HepG2 (cell line): ENCODE data around the gene SNX19. TPM values are rescaled to one million over a fixed set of nuclear protein-coding genes. Genes with fewer than 3 reads are reported as not detected.

ENCODE experiments used
- CREM ChIP-seq, 2 experiments: sonication (generic) in 1 of 2; formaldehyde crosslinking in 1 of 2; IDR thresholded peaks; 2 replicates each; pipeline versions ENCODE4 v1.4.0 to v1.6.1; 2016 to 2020; ENCODE audit warnings: antibody characterized with exemption in 1 of 2, mild to moderate bottlenecking in 1 of 2, missing genetic modification reagents in 1 of 2
- FOSL2 ChIP-seq: sonication (generic); formaldehyde crosslinking; IDR thresholded peaks from 2 replicates; pipeline ENCODE4 v1.4.0; 2020; ENCODE audit warnings: missing genetic modification reagents
- GRHL1 ChIP-seq: sonication (generic); formaldehyde crosslinking; conservative IDR thresholded peaks from 2 replicates; pipeline ENCODE4 v1.8.0; 2022; ENCODE audit warnings: missing genetic modification reagents
- ZNF136 ChIP-seq: sonication (generic); formaldehyde crosslinking; IDR thresholded peaks from 2 replicates; pipeline ENCODE4 v1.8.1; 2022; ENCODE audit warnings: low read depth, mild to moderate bottlenecking, moderate library complexity, missing genetic modification reagents
- ZNF574 ChIP-seq: sonication (generic); formaldehyde crosslinking; IDR thresholded peaks from 2 replicates; pipeline ENCODE4 v1.4.0; 2020; ENCODE audit warnings: missing genetic modification reagents
- polyA plus RNA-seq, 8 experiments: library from polyadenylated mRNA; depleted of rRNA in 3 of 8; stranded (reverse) in 7 of 8; unstranded in 1 of 8; fragments of >200 nt; fragmentation: Illumina TruSeq in 4 of 8; extraction: Trizol in 4 of 8; gene quantifications; 2 replicates each; pipeline versions ENCODE4 v1.2.1 to v1.2.3, GENCODE V29; 2011 to 2016; ENCODE audit warnings: low read depth in 4 of 8, missing spikeins in 1 of 8, mixed read lengths in 1 of 8; ENCODE audit not compliant: insufficient read depth in 1 of 8
- total RNA-seq, 5 experiments: library from RNA; depleted of rRNA; stranded (reverse); fragments of >200 nt; fragmentation: Illumina TruSeq; extraction: Trizol; gene quantifications; 2 replicates each; pipeline ENCODE4 v1.2.3, GENCODE V29; 2016; ENCODE audit warnings: low read depth in 1 of 5
- TF ChIP-seq, protein P1 (sequence below): sonication (generic); formaldehyde crosslinking; IDR thresholded peaks from 2 replicates; pipeline ENCODE4 v1.5.0; 2020; ENCODE audit warnings: mild to moderate bottlenecking, missing genetic modification reagents, moderate library complexity

Gene SNX19
- total and polyA plus RNA-seq, 2 of the 13 experiments (the other 11 are each of a cell fraction or from before 2014, with no cell fraction given), result 0.13 to 0.27 TPM

- no peak for TF ChIP-seq ZNF574
- TF ChIP-seq, protein P1, sequence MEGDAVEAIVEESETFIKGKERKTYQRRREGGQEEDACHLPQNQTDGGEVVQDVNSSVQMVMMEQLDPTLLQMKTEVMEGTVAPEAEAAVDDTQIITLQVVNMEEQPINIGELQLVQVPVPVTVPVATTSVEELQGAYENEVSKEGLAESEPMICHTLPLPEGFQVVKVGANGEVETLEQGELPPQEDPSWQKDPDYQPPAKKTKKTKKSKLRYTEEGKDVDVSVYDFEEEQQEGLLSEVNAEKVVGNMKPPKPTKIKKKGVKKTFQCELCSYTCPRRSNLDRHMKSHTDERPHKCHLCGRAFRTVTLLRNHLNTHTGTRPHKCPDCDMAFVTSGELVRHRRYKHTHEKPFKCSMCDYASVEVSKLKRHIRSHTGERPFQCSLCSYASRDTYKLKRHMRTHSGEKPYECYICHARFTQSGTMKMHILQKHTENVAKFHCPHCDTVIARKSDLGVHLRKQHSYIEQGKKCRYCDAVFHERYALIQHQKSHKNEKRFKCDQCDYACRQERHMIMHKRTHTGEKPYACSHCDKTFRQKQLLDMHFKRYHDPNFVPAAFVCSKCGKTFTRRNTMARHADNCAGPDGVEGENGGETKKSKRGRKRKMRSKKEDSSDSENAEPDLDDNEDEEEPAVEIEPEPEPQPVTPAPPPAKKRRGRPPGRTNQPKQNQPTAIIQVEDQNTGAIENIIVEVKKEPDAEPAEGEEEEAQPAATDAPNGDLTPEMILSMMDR, result peak; percentile 63
- TF ChIP-seq FOSL2, result peak; percentile 86
- TF ChIP-seq ZNF136 (CRISPR knock-in tag), result no peak
- no peak for TF ChIP-seq GRHL1 (CRISPR knock-in tag)
- TF ChIP-seq CREM (IDR thresholded peaks at IDR 0.05), result no peak
- TF ChIP-seq CREM (CRISPR knock-in tag; IDR thresholded peaks at IDR 0.05), result no peak
These were observed 88.6 kb downstream of the SNX19 start (continued) for GRCh38 chr11:130827451-130828377.
